ENCODE results near the gene RBM19. TPM values are rescaled to one million over a fixed set of nuclear protein-coding genes. Genes with fewer than 3 reads are reported as not detected.

Gene RBM19
- total RNA-seq, 2 experiments from 2014 or later: 41.7 to 42.6 TPM

- no peaks in the 10 kb centered on the region for H3K4me1 Mint-ChIP-seq
- H3K36me3 Mint-ChIP-seq: no peaks in the 10 kb centered on the region
- H3K9me3 Mint-ChIP-seq: peaks cover 3% of the 10 kb centered on the region
- H3K27ac Mint-ChIP-seq: no peak overlapping the region
- H3K27me3 Mint-ChIP-seq: no peaks in the 10 kb centered on the region
- H3K4me3 Mint-ChIP-seq: no peak overlapping the region
- POLR2A ChIA-PET: no interaction called here
- DNase-seq (no peak), ATAC-seq (ENCODE audit: low read depth) (no peak)
Observed at GRCh38 chr12:113794774-113795173, 171.4 kb downstream of the RBM19 start.

- DNase-seq (no peak), ATAC-seq (ENCODE audit: low read depth) (no peak)
- POLR2A ChIA-PET: no interaction called here
- no peak overlapping the region for H3K27ac Mint-ChIP-seq
- H3K9me3 Mint-ChIP-seq: peaks cover 3% of the 10 kb centered on the region
- H3K36me3 Mint-ChIP-seq: no peaks in the 10 kb centered on the region
- H3K4me1 Mint-ChIP-seq: no peaks in the 10 kb centered on the region
- no peak overlapping the region for H3K4me3 Mint-ChIP-seq
- H3K27me3 Mint-ChIP-seq: no peaks in the 10 kb centered on the region
Observed at GRCh38 chr12:113793250-113793649, 172.9 kb downstream of the RBM19 start.

GRCh38 chr12:113792450-113792849 is 173.7 kb downstream of the RBM19 start:
- Mint-ChIP-seq H3K4me1 (no peaks in the 10 kb centered on the region), H3K27ac (no peak overlapping the region), H3K9me3 (peaks cover 3% of the 10 kb centered on the region), H3K36me3 (no peaks in the 10 kb centered on the region), H3K4me3 (no peak overlapping the region), H3K27me3 (no peaks in the 10 kb centered on the region)
- ATAC-seq (ENCODE audit: low read depth): no peak
- DNase-seq: no peak
- POLR2A ChIA-PET: no interaction called here

GRCh38 chr12:113788020-113788856 is 177.9 kb downstream of the RBM19 start:
- Mint-ChIP-seq H3K27ac (no peak overlapping the region), H3K9me3 (peaks cover 3% of the 10 kb centered on the region), H3K36me3 (no peaks in the 10 kb centered on the region), H3K27me3 (peaks cover 2% of the 10 kb centered on the region), H3K4me3 (no peak overlapping the region), H3K4me1 (no peaks in the 10 kb centered on the region)
- DNase-seq (no peak), ATAC-seq (ENCODE audit: low read depth) (no peak)
- POLR2A ChIA-PET: no interaction called here

- POLR2A ChIA-PET: no interaction called here
- no peak overlapping the region for H3K27ac Mint-ChIP-seq
- H3K4me3 Mint-ChIP-seq: no peak overlapping the region
- no peaks in the 10 kb centered on the region for H3K4me1 Mint-ChIP-seq
- ATAC-seq (ENCODE audit: low read depth): no peak
- no peaks in the 10 kb centered on the region for H3K36me3 Mint-ChIP-seq
- peaks cover 4% of the 10 kb centered on the region for H3K27me3 Mint-ChIP-seq
- no peak for DNase-seq
- peaks cover under 1% of the 10 kb centered on the region for H3K9me3 Mint-ChIP-seq
Observed at GRCh38 chr12:113786107-113786506, 180.0 kb downstream of the RBM19 start.

- H3K9me3 Mint-ChIP-seq: peaks cover 6% of the 10 kb centered on the region
- no peak overlapping the region for H3K4me3 Mint-ChIP-seq
- peaks cover 9% of the 10 kb centered on the region for H3K27me3 Mint-ChIP-seq
- POLR2A ChIA-PET: no interaction called here
- ATAC-seq (ENCODE audit: low read depth) (no peak), DNase-seq (no peak)
- H3K4me1 Mint-ChIP-seq: no peaks in the 10 kb centered on the region
- no peaks in the 10 kb centered on the region for H3K36me3 Mint-ChIP-seq
- no peak overlapping the region for H3K27ac Mint-ChIP-seq
Observed at GRCh38 chr12:113783811-113784210, 182.3 kb downstream of the RBM19 start.

- ATAC-seq (ENCODE audit: low read depth): no peak
- Mint-ChIP-seq H3K4me1 (no peaks in the 10 kb centered on the region), H3K9me3 (peaks cover 6% of the 10 kb centered on the region), H3K27ac (no peak overlapping the region), H3K36me3 (no peaks in the 10 kb centered on the region), H3K27me3 (peaks cover 9% of the 10 kb centered on the region), H3K4me3 (no peak overlapping the region)
- POLR2A ChIA-PET: no interaction called here
- no peak for DNase-seq
Observed at GRCh38 chr12:113782873-113783272, 183.3 kb downstream of the RBM19 start.

GRCh38 chr12:113781415-113782198 is 184.5 kb downstream of the RBM19 start:
- peaks cover 6% of the 10 kb centered on the region for H3K9me3 Mint-ChIP-seq
- ATAC-seq (ENCODE audit: low read depth) (no peak), DNase-seq (no peak)
- POLR2A ChIA-PET: no interaction called here
- no peak overlapping the region for H3K4me3 Mint-ChIP-seq
- no peaks in the 10 kb centered on the region for H3K4me1 Mint-ChIP-seq
- peaks cover 9% of the 10 kb centered on the region for H3K27me3 Mint-ChIP-seq
- no peaks in the 10 kb centered on the region for H3K36me3 Mint-ChIP-seq
- no peak overlapping the region for H3K27ac Mint-ChIP-seq

GRCh38 chr12:113779774-113780173 is 186.4 kb downstream of the RBM19 start:
- H3K27ac Mint-ChIP-seq: peak overlapping the region; percentile 24
- ATAC-seq (ENCODE audit: low read depth) (no peak), DNase-seq (no peak)
- H3K9me3 Mint-ChIP-seq: peaks cover 6% of the 10 kb centered on the region
- H3K36me3 Mint-ChIP-seq: no peaks in the 10 kb centered on the region
- POLR2A ChIA-PET: interaction anchor here (0.5 kb wide), 1 partner anchor 363 kb away, joined by 4 read pairs; no protein-coding TSS in a partner anchor
- H3K4me1 Mint-ChIP-seq: no peaks in the 10 kb centered on the region
- H3K27me3 Mint-ChIP-seq: peaks cover 9% of the 10 kb centered on the region
- H3K4me3 Mint-ChIP-seq: no peak overlapping the region

- H3K36me3 Mint-ChIP-seq: no peaks in the 10 kb centered on the region
- H3K27ac Mint-ChIP-seq: no peak overlapping the region
- no peak for DNase-seq
- H3K27me3 Mint-ChIP-seq: peaks cover 7% of the 10 kb centered on the region
- POLR2A ChIA-PET: no interaction called here
- peaks cover 6% of the 10 kb centered on the region for H3K9me3 Mint-ChIP-seq
- no peak for ATAC-seq (ENCODE audit: low read depth)
- no peak overlapping the region for H3K4me3 Mint-ChIP-seq
- no peaks in the 10 kb centered on the region for H3K4me1 Mint-ChIP-seq
Observed at GRCh38 chr12:113778432-113779132, 187.5 kb downstream of the RBM19 start.

- Mint-ChIP-seq H3K9me3 (peaks cover 6% of the 10 kb centered on the region), H3K27me3 (peaks cover 9% of the 10 kb centered on the region), H3K27ac (no peak overlapping the region), H3K4me3 (no peak overlapping the region), H3K4me1 (no peaks in the 10 kb centered on the region), H3K36me3 (no peaks in the 10 kb centered on the region)
- DNase-seq (no peak), ATAC-seq (ENCODE audit: low read depth) (no peak)
- POLR2A ChIA-PET: no interaction called here
Observed at GRCh38 chr12:113777751-113778150, 188.4 kb downstream of the RBM19 start.

- H3K27me3 Mint-ChIP-seq: peaks cover 6% of the 10 kb centered on the region
- ATAC-seq (ENCODE audit: low read depth) (no peak), DNase-seq (no peak)
- H3K4me3 Mint-ChIP-seq: no peak overlapping the region
- POLR2A ChIA-PET: no interaction called here
- H3K36me3 Mint-ChIP-seq: no peaks in the 10 kb centered on the region
- no peaks in the 10 kb centered on the region for H3K4me1 Mint-ChIP-seq
- H3K9me3 Mint-ChIP-seq: peaks cover 6% of the 10 kb centered on the region
- no peak overlapping the region for H3K27ac Mint-ChIP-seq
Observed at GRCh38 chr12:113776536-113776935, 189.6 kb downstream of the RBM19 start.

- Mint-ChIP-seq H3K36me3 (no peaks in the 10 kb centered on the region), H3K4me1 (no peaks in the 10 kb centered on the region), H3K27me3 (peaks cover 6% of the 10 kb centered on the region), H3K27ac (no peak overlapping the region), H3K4me3 (no peak overlapping the region), H3K9me3 (peaks cover 2% of the 10 kb centered on the region)
- ATAC-seq (ENCODE audit: low read depth): no peak
- DNase-seq: no peak
- POLR2A ChIA-PET: no interaction called here
Observed at GRCh38 chr12:113774526-113774925, 191.6 kb downstream of the RBM19 start.
